Measurements from ENCODE around the gene KRT25.
"Not testable (repeated sequence)": the region's sequence is repeated elsewhere in the genome, so short reads cannot be mapped to it uniquely, and the experiment has no call there.

The KRT25 gene

GRCh38 chr17:40760105-40761016 is 5.2 kb upstream of the KRT25 start:
- in situ Hi-C loops (cut with MboI; ENCODE audit: low sequenced_read_pairs): no loop called here

- in situ Hi-C loops (cut with MboI; ENCODE audit: low sequenced_read_pairs): no loop called here
These were observed 1.3 kb downstream of the KRT25 start for GRCh38 chr17:40753804-40754203.

GRCh38 chr17:40751065-40751464 is 4.1 kb downstream of the KRT25 start:
- in situ Hi-C loops (cut with MboI; ENCODE audit: low sequenced_read_pairs): no loop called here

- in situ Hi-C loops (cut with MboI; ENCODE audit: low sequenced_read_pairs): no loop called here
These were observed 4.7 kb downstream of the KRT25 start for GRCh38 chr17:40750391-40750790.

GRCh38 chr17:40748666-40749065 is 6.5 kb downstream of the KRT25 start:
- in situ Hi-C loops (cut with MboI; ENCODE audit: low sequenced_read_pairs): not testable (repeated sequence)

GRCh38 chr17:40738553-40738952 is 16.6 kb downstream of the KRT25 start:
- in situ Hi-C loops (cut with MboI; ENCODE audit: low sequenced_read_pairs): no loop called here

- in situ Hi-C loops (cut with MboI; ENCODE audit: low sequenced_read_pairs): no loop called here
These were observed 20.1 kb downstream of the KRT25 start for GRCh38 chr17:40735016-40735415.

GRCh38 chr17:40734018-40734417 is 21.1 kb downstream of the KRT25 start:
- in situ Hi-C loops (cut with MboI; ENCODE audit: low sequenced_read_pairs): no loop called here

- in situ Hi-C loops (cut with MboI; ENCODE audit: low sequenced_read_pairs): no loop called here
These were observed 24.2 kb downstream of the KRT25 start for GRCh38 chr17:40730970-40731369.

GRCh38 chr17:40727447-40728231 is 27.5 kb downstream of the KRT25 start:
- in situ Hi-C loops (cut with MboI; ENCODE audit: low sequenced_read_pairs): no loop called here

GRCh38 chr17:40726919-40727318 is 28.2 kb downstream of the KRT25 start:
- in situ Hi-C loops (cut with MboI; ENCODE audit: low sequenced_read_pairs): no loop called here

- in situ Hi-C loops (cut with MboI; ENCODE audit: low sequenced_read_pairs): no loop called here
These were observed 30.5 kb downstream of the KRT25 start for GRCh38 chr17:40724656-40725055.

GRCh38 chr17:40722241-40722640 is 32.9 kb downstream of the KRT25 start:
- in situ Hi-C loops (cut with MboI; ENCODE audit: low sequenced_read_pairs): no loop called here

GRCh38 chr17:40720899-40721298 is 34.2 kb downstream of the KRT25 start:
- in situ Hi-C loops (cut with MboI; ENCODE audit: low sequenced_read_pairs): no loop called here

- in situ Hi-C loops (cut with MboI; ENCODE audit: low sequenced_read_pairs): no loop called here
These were observed 36.2 kb downstream of the KRT25 start for GRCh38 chr17:40718930-40719329.

GRCh38 chr17:40717776-40718175 is 37.4 kb downstream of the KRT25 start:
- in situ Hi-C loops (cut with MboI; ENCODE audit: low sequenced_read_pairs): no loop called here

GRCh38 chr17:40714473-40714872 is 40.7 kb downstream of the KRT25 start:
- in situ Hi-C loops (cut with MboI; ENCODE audit: low sequenced_read_pairs): no loop called here

GRCh38 chr17:40707745-40708144 is 47.4 kb downstream of the KRT25 start:
- in situ Hi-C loops (cut with MboI; ENCODE audit: low sequenced_read_pairs): no loop called here

GRCh38 chr17:40705584-40705983 is 49.5 kb downstream of the KRT25 start:
- in situ Hi-C loops (cut with MboI; ENCODE audit: low sequenced_read_pairs): no loop called here

GRCh38 chr17:40703652-40704051 is 51.5 kb downstream of the KRT25 start, which contains the start of gene KRT24:
KRT24 (minus strand) TSS chr17:40703752; CDS start chr17:40703693, 59 bp downstream.
- in situ Hi-C loops (cut with MboI; ENCODE audit: low sequenced_read_pairs): no loop called here

GRCh38 chr17:40702271-40702670 is 52.9 kb downstream of the KRT25 start:
- in situ Hi-C loops (cut with MboI; ENCODE audit: low sequenced_read_pairs): no loop called here

GRCh38 chr17:40699853-40700252 is 55.3 kb downstream of the KRT25 start:
- in situ Hi-C loops (cut with MboI; ENCODE audit: low sequenced_read_pairs): no loop called here

Measured in hTERT RPE-1 (cell line).